COLO668 (cell line): ENCODE data around the gene SERPING1.
A peak's percentile ranks its signal among the peaks of the same experiment; 100 is the strongest.
"Not testable (repeated sequence)": the region's sequence is repeated elsewhere in the genome, so short reads cannot be mapped to it uniquely, and the experiment has no call there.

Experiments used
- DNase-seq: peaks from one replicate; lab custom pipeline; 2025; ENCODE audit not compliant: unreplicated experiment; lab: John Stamatoyannopoulos, UW

SERPING1 gene

GRCh38 chr11:57652230-57652629, 54.7 kb downstream of the SERPING1 start:
- not testable (repeated sequence) for DNase-seq

- DNase-seq: no peak
Measured at GRCh38 chr11:57652662-57653061, 55.2 kb downstream of the SERPING1 start.

GRCh38 chr11:57653163-57653562, 55.7 kb downstream of the SERPING1 start:
- no peak for DNase-seq

- DNase-seq: no peak
Measured at GRCh38 chr11:57656885-57657193, 59.4 kb downstream of the SERPING1 start.

GRCh38 chr11:57657194-57658022, 59.9 kb downstream of the SERPING1 start, which contains the start of gene CLP1:
TSS of gene CLP1 (plus strand) at chr11:57657762. CDS start at chr11:57659477, 1,715 bp downstream.
- DNase-seq: peak; percentile 98

- no peak for DNase-seq
Measured at GRCh38 chr11:57658023-57658361, 60.5 kb downstream of the SERPING1 start.

- DNase-seq: no peak
Measured at GRCh38 chr11:57659669-57660068, 62.2 kb downstream of the SERPING1 start.

- no peak for DNase-seq
Measured at GRCh38 chr11:57662893-57663292, 65.4 kb downstream of the SERPING1 start.

GRCh38 chr11:57663975-57664374, 66.5 kb downstream of the SERPING1 start:
- DNase-seq: no peak
